Measurements from ENCODE around the gene WDTC1. TPM values are rescaled to one million over a fixed set of nuclear protein-coding genes. Genes with fewer than 3 reads are reported as not detected.

WDTC1 gene
- total and polyA plus RNA-seq, 2 experiments from 2014 or later = 3.8 to 14.0 TPM

DNA sequence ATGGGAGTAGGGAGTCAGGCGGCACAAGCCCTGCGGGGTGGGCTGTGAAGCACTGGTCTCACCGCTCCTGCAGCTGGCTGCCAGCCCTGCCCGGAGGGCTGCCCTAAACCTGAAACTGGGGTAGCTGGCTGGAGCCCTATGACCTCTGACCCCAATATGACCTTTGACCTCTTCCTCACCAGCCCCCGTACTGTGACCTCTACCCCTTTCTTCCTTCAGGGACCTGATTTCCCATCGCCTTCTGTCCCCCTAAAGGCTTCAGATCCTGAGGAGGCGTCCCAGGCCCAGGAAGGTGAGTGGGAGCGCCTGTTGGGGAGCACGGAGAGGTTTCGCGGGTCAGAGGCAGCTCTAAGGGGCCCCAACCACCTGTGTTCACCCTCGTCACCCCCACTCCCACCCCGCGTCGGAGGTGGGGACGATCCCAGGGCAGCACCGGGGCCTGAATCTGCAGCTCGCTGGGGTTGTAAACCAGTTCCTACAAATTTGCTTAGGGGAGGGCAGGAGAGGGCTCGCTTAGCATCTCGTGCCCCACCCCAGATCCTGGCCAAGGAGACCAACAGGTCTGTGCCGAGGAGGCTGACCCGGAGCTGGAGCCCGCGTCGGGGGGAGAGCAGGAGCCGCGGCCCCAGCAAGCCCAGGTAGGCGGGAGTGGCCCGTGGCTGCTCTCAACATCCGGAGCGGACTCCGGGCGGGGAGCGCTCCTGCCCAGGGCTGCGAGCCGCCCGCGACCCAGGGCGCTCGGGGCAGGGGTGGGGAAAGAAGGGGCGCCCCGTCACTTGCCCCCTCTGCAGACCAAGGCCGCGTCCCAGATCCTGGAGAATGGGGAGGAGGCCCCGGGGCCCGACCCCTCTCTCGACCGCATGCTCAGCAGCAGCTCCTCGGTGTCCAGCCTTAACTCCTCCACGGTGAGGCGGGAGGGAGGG is 114.7 kb downstream of the WDTC1 start:
- peak; percentile 57 for ATAC-seq
- H3K9me3 Mint-ChIP-seq = no peaks in the 10 kb centered on the region; the same call in 1 of the 3 replicates
- H3K79me2 ChIP-seq (replicated peaks; ENCODE audit: insufficient read depth) = peaks cover 7% of the 10 kb centered on the region
- H4K20me1 ChIP-seq (replicated peaks; ENCODE audit: insufficient read depth) = no peaks in the 10 kb centered on the region; the same call in 1 of the 2 replicates
- DNase-seq (ENCODE audit: low spot score) = peak; percentile 87
- H3K4me3 Mint-ChIP-seq = peak overlapping the region; percentile 78
- H3K36me3 ChIP-seq (ENCODE audit: insufficient read depth) = no peaks in the 10 kb centered on the region
- H2AFZ ChIP-seq = peak overlapping the region; percentile 85; the same call in 1 of the 2 replicates
- H3K27ac Mint-ChIP-seq = no peak overlapping the region
- H3K4me1 ChIP-seq (ENCODE audit: insufficient read depth) = peaks cover 10% of the 10 kb centered on the region; the same call in 1 of the 2 replicates
- H3F3A ChIP-seq (replicated peaks; ENCODE audit: low read depth) = peaks cover 7% of the 10 kb centered on the region
- peaks cover 16% of the 10 kb centered on the region for H3K4me1 Mint-ChIP-seq
- H3K27ac ChIP-seq (ENCODE audit: low read depth) = no peak overlapping the region
- H3K4me3 ChIP-seq = peak overlapping the region; percentile 63
- TF ChIP-seq, protein P1, sequence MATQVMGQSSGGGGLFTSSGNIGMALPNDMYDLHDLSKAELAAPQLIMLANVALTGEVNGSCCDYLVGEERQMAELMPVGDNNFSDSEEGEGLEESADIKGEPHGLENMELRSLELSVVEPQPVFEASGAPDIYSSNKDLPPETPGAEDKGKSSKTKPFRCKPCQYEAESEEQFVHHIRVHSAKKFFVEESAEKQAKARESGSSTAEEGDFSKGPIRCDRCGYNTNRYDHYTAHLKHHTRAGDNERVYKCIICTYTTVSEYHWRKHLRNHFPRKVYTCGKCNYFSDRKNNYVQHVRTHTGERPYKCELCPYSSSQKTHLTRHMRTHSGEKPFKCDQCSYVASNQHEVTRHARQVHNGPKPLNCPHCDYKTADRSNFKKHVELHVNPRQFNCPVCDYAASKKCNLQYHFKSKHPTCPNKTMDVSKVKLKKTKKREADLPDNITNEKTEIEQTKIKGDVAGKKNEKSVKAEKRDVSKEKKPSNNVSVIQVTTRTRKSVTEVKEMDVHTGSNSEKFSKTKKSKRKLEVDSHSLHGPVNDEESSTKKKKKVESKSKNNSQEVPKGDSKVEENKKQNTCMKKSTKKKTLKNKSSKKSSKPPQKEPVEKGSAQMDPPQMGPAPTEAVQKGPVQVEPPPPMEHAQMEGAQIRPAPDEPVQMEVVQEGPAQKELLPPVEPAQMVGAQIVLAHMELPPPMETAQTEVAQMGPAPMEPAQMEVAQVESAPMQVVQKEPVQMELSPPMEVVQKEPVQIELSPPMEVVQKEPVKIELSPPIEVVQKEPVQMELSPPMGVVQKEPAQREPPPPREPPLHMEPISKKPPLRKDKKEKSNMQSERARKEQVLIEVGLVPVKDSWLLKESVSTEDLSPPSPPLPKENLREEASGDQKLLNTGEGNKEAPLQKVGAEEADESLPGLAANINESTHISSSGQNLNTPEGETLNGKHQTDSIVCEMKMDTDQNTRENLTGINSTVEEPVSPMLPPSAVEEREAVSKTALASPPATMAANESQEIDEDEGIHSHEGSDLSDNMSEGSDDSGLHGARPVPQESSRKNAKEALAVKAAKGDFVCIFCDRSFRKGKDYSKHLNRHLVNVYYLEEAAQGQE (IDR thresholded peaks at IDR 0.05; ENCODE audit: unreplicated experiment) = no peak
- TF ChIP-seq POLR2AphosphoS5 (IDR thresholded peaks at IDR 0.05; ENCODE audit: low read depth) (peak; percentile 27; the same call in 1 of the 2 replicates), STAT1 (IDR thresholded peaks at IDR 0.05; ENCODE audit: unreplicated experiment) (no peak), JUNB (IDR thresholded peaks at IDR 0.05; ENCODE audit: unreplicated experiment) (no peak), NANOG (IDR thresholded peaks at IDR 0.05; ENCODE audit: borderline replicate concordance) (no peak), EZH2 (IDR thresholded peaks at IDR 0.05; ENCODE audit: low read depth, unreplicated experiment) (no peak), EZH2phosphoT487 (IDR thresholded peaks at IDR 0.05; ENCODE audit: unreplicated experiment) (no peak), CREB1 (CRISPR knock-in tag; IDR thresholded peaks at IDR 0.05; ENCODE audit: low read depth) (peak; percentile 50)
- TF ChIP-seq, protein P2, sequence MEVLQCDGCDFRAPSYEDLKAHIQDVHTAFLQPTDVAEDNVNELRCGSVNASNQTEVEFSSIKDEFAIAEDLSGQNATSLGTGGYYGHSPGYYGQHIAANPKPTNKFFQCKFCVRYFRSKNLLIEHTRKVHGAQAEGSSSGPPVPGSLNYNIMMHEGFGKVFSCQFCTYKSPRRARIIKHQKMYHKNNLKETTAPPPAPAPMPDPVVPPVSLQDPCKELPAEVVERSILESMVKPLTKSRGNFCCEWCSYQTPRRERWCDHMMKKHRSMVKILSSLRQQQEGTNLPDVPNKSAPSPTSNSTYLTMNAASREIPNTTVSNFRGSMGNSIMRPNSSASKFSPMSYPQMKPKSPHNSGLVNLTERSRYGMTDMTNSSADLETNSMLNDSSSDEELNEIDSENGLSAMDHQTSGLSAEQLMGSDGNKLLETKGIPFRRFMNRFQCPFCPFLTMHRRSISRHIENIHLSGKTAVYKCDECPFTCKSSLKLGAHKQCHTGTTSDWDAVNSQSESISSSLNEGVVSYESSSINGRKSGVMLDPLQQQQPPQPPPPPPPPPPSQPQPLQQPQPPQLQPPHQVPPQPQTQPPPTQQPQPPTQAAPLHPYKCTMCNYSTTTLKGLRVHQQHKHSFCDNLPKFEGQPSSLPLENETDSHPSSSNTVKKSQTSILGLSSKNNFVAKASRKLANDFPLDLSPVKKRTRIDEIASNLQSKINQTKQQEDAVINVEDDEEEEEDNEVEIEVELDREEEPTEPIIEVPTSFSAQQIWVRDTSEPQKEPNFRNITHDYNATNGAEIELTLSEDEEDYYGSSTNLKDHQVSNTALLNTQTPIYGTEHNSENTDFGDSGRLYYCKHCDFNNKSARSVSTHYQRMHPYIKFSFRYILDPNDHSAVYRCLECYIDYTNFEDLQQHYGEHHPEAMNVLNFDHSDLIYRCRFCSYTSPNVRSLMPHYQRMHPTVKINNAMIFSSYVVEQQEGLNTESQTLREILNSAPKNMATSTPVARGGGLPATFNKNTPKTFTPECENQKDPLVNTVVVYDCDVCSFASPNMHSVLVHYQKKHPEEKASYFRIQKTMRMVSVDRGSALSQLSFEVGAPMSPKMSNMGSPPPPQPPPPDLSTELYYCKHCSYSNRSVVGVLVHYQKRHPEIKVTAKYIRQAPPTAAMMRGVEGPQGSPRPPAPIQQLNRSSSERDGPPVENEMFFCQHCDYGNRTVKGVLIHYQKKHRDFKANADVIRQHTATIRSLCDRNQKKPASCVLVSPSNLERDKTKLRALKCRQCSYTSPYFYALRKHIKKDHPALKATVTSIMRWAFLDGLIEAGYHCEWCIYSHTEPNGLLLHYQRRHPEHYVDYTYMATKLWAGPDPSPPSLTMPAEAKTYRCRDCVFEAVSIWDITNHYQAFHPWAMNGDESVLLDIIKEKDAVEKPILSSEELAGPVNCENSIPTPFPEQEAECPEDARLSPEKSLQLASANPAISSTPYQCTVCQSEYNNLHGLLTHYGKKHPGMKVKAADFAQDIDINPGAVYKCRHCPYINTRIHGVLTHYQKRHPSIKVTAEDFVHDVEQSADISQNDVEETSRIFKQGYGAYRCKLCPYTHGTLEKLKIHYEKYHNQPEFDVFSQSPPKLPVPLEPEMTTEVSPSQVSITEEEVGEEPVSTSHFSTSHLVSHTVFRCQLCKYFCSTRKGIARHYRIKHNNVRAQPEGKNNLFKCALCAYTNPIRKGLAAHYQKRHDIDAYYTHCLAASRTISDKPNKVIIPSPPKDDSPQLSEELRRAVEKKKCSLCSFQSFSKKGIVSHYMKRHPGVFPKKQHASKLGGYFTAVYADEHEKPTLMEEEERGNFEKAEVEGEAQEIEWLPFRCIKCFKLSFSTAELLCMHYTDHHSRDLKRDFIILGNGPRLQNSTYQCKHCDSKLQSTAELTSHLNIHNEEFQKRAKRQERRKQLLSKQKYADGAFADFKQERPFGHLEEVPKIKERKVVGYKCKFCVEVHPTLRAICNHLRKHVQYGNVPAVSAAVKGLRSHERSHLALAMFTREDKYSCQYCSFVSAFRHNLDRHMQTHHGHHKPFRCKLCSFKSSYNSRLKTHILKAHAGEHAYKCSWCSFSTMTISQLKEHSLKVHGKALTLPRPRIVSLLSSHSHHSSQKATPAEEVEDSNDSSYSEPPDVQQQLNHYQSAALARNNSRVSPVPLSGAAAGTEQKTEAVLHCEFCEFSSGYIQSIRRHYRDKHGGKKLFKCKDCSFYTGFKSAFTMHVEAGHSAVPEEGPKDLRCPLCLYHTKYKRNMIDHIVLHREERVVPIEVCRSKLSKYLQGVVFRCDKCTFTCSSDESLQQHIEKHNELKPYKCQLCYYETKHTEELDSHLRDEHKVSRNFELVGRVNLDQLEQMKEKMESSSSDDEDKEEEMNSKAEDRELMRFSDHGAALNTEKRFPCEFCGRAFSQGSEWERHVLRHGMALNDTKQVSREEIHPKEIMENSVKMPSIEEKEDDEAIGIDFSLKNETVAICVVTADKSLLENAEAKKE (CRISPR knock-in tag; IDR thresholded peaks at IDR 0.05) = no peak
- peaks cover 9% of the 10 kb centered on the region for H3K36me3 Mint-ChIP-seq (ENCODE audit: low read depth)
- H3K4me2 ChIP-seq = peak overlapping the region; percentile 91
- no peaks in the 10 kb centered on the region for H3K9me2 ChIP-seq (ENCODE audit: insufficient read depth)
- H3K27me3 Mint-ChIP-seq (ENCODE audit: insufficient read depth, low read depth, poor library complexity) = peaks cover 23% of the 10 kb centered on the region
- H3K27me3 ChIP-seq (ENCODE audit: insufficient read depth) = peaks cover 8% of the 10 kb centered on the region; the same call in 1 of the 2 replicates

Measured in GM23338 (cell line).